NCI-H128 (cell line): ENCODE results near the gene CLCN5.
A peak's percentile ranks its signal among the peaks of the same experiment; 100 is the strongest.

ENCODE experiments used
- DNase-seq: peaks from one replicate; lab custom pipeline; 2025; ENCODE audit not compliant: unreplicated experiment; lab: John Stamatoyannopoulos, UW

CLCN5 gene

GRCh38 chrX:49922291-49923241 is at the start of gene CLCN5:
Gene CLCN5, plus strand, starts transcription at chrX:49922596. Its CDS starts 2,703 bp downstream, at chrX:49925299.
- DNase-seq: peak; percentile 87

DNA sequence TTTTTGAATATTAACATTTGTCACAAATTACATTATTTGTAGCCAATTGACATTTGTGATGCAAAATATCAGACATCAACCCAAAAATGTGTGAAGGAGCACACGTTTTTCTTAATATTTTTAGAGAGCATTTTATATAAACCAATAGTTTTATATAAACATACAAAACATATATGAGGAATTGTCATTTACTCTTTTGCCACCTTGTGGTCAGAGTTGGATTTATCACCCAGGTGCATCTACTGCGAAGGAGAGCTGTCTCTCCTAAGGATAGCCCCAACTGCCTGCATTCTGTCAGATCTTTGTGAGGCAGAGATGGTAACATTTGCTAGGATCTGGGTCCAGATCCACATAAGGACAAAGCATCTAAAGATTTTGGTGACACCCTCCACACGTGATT is 45.6 kb upstream of the CLCN5 start:
- DNase-seq: peak; percentile 4

DNA sequence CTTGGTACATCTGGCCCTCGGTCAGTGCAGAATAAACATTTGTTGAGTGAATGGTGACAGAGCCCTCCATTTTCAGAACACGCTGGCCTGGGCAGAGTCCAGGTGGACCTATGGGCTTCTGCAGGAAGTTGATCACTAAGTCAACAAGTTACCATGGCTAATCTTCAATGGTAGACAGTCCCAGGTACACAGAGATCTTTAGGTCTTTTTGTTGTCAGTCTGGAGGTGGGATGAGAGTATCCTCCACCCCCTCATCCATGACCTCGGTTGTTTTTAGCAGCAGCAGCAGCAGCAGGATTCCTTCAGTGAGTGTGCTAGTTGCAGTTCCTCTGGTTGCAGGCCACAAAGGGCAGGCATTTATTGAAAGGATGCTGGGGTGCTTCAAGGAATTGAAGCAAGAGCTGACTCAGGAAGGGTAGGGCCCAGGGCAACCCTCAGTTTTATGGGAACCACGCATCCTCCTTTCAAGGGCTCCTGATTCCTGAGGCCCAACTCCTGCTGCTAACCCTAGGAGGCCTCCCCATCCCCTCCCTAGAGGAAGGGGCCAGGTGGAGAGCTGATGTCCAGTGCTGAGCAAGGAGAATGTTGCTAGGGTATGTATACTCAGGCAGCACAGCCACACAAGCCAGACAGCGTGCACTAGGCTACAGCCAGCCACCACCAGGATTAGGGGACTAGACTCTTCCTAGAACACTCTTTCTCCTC is 44.8 kb upstream of the CLCN5 start:
- no peak for DNase-seq

DNA sequence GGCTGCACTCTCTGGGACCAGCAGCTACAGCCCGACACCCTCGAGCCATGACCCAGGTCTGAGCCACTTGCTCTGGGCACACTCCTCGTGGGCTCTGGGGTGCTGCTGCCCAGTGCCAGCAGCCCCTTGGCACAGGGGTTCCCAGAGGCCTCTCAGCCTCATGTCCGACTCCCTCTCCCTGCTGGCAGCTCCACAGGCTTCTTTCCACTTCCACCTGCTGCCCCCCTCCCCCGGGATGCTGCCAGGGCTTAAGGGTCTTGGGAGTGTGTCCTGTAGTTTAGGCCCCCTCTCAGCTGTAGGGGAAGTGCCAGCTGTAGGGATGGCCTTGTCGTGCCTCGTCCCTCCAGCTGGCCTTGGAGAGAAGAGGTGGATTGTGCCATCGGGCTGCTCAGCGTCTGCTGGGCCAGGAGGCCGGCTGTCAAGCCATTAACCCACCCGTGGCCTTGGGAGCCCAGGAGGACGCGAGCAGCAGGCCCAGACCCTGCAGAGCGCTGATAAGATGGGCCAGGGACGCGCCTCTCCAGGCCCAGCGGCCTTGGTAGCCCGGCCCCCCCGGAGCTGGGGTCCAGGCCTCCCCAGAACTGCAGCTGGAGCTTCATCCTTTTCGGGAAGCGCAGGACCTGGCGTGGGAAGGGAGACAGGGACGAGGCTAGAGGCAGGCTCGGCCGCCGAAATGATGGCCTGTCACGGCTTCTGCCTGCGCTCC is 44.1 kb upstream of the CLCN5 start:
- DNase-seq: no peak

DNA sequence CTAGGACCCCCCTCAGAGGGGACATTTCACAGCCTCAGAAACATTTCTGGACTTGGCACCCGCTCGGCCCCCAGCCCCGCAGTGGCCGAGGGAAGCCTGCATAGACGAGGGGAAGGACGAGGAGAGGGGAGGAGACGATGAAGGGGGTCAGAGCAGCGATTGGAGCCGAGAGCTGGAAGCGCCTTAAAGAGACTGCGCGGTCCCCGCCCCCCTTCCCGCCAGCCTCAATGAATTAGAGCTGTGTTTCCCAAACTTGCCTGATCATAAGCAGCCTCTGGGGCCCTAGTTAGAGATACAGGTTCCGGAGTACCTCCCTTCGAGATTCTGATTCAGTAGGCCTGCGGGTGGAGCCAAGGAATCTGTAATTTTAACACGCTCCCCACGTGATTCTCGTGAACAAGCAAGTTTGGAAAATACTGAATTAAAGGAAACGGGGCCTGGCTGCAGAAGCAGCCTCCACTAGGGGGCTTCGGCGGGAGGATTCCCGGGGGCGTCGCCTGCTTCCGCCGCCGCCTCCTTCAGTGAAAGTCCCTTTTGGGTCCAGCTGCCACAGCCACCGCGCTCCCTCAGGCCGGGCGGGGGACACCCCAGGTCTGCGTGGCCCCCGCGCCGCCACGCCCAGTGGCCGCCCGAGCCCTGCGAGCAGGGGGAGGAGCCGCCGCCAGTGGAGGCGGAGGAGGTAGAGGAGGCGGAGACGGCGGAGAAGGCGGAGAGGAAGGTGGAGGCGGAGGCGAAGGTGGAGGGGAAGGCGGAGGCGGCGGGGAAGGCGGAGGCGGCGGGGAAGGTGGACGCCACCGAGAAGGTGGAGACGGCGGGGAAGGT is 43.4 kb upstream of the CLCN5 start, which contains the start of gene USP27X:
TSS of gene USP27X (plus strand) at position 651 of the 822 bp plus-strand sequence. CDS start 824 bp downstream, outside the sequence.
- peak; percentile 47 for DNase-seq

GRCh38 chrX:49879656-49880277 is 42.6 kb upstream of the CLCN5 start:
- DNase-seq: no peak

GRCh38 chrX:49880668-49881067 is 41.7 kb upstream of the CLCN5 start:
- DNase-seq: no peak

GRCh38 chrX:49884290-49884862 is 38.0 kb upstream of the CLCN5 start:
- peak; percentile 38 for DNase-seq

DNA sequence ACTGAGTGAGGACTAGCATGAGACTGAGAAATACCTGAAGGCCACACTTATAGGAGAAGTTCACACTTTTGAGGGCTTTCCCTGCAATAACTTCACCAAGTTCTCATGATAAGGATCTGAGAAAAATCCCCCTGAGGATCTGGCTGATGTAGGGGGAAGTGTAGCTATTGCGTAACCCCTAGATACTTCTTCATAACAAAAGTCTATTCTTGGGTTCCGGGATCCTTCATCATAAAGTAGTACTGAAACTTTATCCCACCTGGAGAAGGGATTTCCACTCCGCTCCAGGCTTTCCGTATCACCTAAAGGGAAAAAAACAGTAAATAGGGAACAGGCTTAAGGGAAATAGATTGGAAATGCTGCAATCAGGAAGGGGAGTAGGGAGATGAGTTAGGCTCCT is 29.9 kb upstream of the CLCN5 start:
- DNase-seq: no peak

DNA sequence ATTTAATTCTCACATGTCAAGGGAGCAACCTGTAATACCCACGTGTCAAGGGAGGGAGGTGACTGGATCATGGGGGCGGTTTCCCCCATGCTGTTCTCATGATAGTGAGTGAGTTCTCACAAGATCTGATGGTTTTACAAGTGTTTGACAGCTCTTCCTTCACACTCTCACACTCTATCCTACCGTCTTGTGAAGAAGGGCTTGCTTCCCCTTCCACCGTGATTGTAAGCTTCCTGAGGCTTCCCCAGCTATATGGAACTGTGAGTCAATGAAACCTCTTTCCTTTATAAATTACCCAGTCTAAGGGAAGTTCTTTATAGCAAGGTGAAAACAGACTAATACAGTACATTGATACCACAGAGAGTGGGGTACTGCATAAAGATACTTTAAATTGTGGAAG is 25.4 kb upstream of the CLCN5 start:
- no peak for DNase-seq

DNA sequence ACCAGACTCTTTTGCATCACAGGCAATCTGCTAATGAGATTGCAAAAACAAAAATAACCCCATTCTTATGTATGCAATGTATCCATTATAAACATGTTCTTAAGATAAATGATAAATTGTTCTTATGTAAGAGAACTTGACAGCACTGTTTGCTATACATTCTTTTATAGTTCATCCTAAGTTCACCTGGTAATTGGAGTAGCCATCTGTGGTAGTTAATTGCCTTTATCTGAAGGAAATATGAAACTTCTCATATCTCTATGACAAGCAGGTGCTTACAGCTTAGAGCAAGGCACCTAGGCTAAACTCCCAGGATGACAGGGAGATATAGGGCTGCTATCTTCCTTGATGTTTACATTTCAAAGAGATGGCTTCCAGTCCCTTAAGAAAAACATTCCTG is 21.3 kb upstream of the CLCN5 start:
- no peak for DNase-seq

DNA sequence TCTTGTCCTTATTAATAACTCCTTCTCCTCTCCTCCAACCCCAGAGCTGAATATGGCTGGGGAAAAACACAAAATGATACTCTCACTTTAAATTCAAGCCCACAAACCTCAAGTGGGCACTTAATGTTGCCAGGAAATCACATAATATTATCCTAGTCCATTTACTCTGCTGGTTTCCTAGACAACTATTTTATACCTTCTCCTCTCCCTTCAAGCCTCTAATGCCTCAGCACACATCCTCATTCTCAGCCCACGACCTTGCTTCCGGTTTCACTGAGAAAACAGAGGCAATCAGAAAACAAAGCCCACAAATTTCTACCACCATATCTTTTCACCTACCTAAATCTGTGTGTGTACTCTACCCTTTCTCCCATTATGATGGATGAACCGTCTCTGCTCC is 12.1 kb upstream of the CLCN5 start:
- peak; percentile 13 for DNase-seq

DNA sequence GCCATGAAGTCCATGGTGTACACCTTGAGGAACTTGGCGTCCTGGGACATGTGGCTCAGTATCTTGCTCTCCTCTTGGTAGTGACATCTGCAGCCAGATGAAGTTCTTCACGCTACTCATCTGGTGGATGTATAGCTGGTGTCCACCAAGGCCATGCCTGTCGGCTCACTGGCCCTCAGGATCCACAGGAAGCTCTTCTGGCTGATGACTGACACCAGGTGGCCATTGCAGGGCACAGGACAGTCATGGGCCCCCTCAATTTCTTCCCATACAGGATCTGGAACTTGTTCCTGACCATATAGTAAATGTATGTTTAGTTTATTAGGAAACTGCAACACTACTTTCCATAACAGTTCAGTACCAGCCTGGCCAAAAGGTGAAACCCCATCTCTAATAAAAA is 10.3 kb upstream of the CLCN5 start:
- no peak for DNase-seq

GRCh38 chrX:49912861-49913260 is 9.5 kb upstream of the CLCN5 start:
- DNase-seq: no peak

GRCh38 chrX:49915361-49916222 is 6.8 kb upstream of the CLCN5 start:
- peak; percentile 19 for DNase-seq

DNA sequence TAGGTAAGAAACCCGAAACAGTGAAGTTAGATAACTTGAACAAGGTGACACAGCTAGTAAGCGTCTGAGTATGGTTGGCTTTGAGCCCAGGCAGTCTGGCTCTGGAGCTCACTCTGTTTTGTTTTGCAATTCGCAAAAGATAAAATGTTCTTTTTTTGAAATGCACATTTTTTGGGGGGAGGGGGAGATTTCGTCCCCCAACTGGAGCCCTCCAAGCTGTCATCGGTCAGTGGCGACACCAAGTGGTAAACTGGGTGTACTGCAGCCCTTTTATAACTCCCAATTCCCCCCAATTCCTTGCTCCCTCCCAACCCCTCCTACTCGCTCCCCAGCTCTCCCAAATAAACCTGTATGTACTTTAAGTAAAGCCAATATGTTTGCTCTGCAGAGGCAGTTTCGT is 2.8 kb upstream of the CLCN5 start:
- peak; percentile 1 for DNase-seq

- DNase-seq: no peak
These were observed 1.3 kb upstream of the CLCN5 start for GRCh38 chrX:49921109-49921508.

DNA sequence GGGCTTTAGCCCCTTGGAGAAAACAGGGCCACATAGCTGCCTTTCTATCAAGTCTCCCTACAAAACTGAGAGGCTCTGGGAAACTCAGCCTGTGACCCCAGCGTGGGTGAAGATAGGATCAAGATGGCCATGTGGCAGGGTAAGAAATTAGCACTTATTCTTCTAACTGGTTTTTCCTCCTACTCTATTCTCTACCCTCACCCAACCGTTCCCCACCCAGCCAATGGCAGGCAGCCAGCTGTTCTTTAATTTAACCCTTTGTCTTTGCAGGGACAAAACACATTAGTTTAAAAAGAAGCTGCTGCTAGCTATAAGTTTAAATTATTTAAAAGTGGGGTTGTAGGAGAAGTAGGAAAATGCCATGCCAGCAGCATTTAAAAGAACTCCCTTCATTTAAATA is 2.8 kb downstream of the CLCN5 start:
- DNase-seq: no peak

GRCh38 chrX:49930039-49930438 is 7.6 kb downstream of the CLCN5 start:
- no peak for DNase-seq
